Neural cell (in vitro differentiated cells): ENCODE measurements around the gene COPS8. TPM values are rescaled to one million over a fixed set of nuclear protein-coding genes. Genes with fewer than 3 reads are reported as not detected.

Experiments
- H2AFZ ChIP-seq: fragments of 200-600, 300-800 bp; sonication (generic), shearing (Covaris generic); 2 replicates; pipeline ENCODE4 v1.6.0; 2014; ENCODE audit warnings: low read depth, mild to moderate bottlenecking, antibody characterized with exemption, low read length, moderate library complexity
- H3F3A ChIP-seq: fragments of 200-600 bp; shearing (Covaris generic); 2 replicates; pipeline ENCODE4 v1.6.1; 2016; ENCODE audit warnings: mild to moderate bottlenecking, moderate library complexity, mixed read lengths, antibody characterized with exemption, low read length; ENCODE audit not compliant: insufficient read depth, poor library complexity, severe bottlenecking
- H3K27ac ChIP-seq: fragments of 200-600, 300-800 bp; sonication (generic), shearing (Covaris generic); 2 replicates; pipeline ENCODE4 v1.5.1; 2014; ENCODE audit warnings: mild to moderate bottlenecking, low read length, moderate library complexity
- H3K27me3 ChIP-seq: fragments of 300-800, 200-600 bp; sonication (generic), shearing (Covaris generic); 2 replicates; pipeline ENCODE4 v1.6.0; 2014; ENCODE audit warnings: mild to moderate bottlenecking, low read depth, low read length, moderate library complexity; ENCODE audit not compliant: insufficient read depth
- H3K36me3 ChIP-seq: fragments of 300-800, 200-600 bp; sonication (generic), shearing (Covaris generic); 2 replicates; pipeline ENCODE4 v1.5.1; 2014; ENCODE audit warnings: mild to moderate bottlenecking, antibody characterized with exemption, low read length, moderate library complexity; ENCODE audit not compliant: insufficient read depth
- H3K4me2 ChIP-seq: fragments of 300-800, 200-600 bp; sonication (generic), shearing (Covaris generic); 2 replicates; pipeline ENCODE4 v1.6.0; 2014; ENCODE audit warnings: mild to moderate bottlenecking, low read length
- H3K4me3 ChIP-seq: fragments of 300-800, 200-600 bp; sonication (generic), shearing (Covaris generic); 2 replicates; pipeline ENCODE4 v1.5.1; 2014; ENCODE audit warnings: mild to moderate bottlenecking, low read length, moderate library complexity
- H3K79me2 ChIP-seq: fragments of 200-600 bp; shearing (Covaris generic); replicated peaks from 2 replicates; pipeline ENCODE4 v1.6.0; 2014; ENCODE audit warnings: mild to moderate bottlenecking, low read length, moderate library complexity; ENCODE audit not compliant: insufficient read depth
- H3K9ac ChIP-seq: fragments of 300-800, 200-600 bp; sonication (generic), shearing (Covaris generic); 2 replicates; pipeline ENCODE4 v1.6.1; 2016; ENCODE audit warnings: mild to moderate bottlenecking, low read length, mixed read lengths
- H3K9me2 ChIP-seq: fragments of 200-600 bp; shearing (Covaris generic); 2 replicates; pipeline ENCODE4 v1.6.1; 2016; ENCODE audit warnings: mild to moderate bottlenecking, low read length, mixed read lengths; ENCODE audit not compliant: insufficient read depth
- H3K9me3 ChIP-seq: fragments of 200-600, 300-800 bp; sonication (generic), shearing (Covaris generic); 2 replicates; pipeline ENCODE4 v1.6.1; 2016; ENCODE audit warnings: mild to moderate bottlenecking, mixed run types, low read length, moderate library complexity, mixed read lengths
- H4K20me1 ChIP-seq: fragments of 200-600 bp; shearing (Covaris generic); 2 replicates; pipeline ENCODE4 v1.6.1; 2016; ENCODE audit warnings: mild to moderate bottlenecking, mixed run types; ENCODE audit not compliant: insufficient read depth
- CTCF ChIP-seq: fragments of 450-650 bp; IDR thresholded peaks from 2 replicates; pipeline ENCODE4 v1.5.1; 2014; ENCODE audit warnings: antibody characterized with exemption, mild to moderate bottlenecking, moderate library complexity; ENCODE audit not compliant: poor library complexity, severe bottlenecking
- EP300 ChIP-seq: fragments of 450-650 bp; conservative IDR thresholded peaks from 2 replicates; pipeline ENCODE4 v1.6.1; 2014; ENCODE audit warnings: antibody characterized with exemption, mild to moderate bottlenecking, moderate library complexity; ENCODE audit not compliant: poor library complexity, severe bottlenecking
- EZH2 ChIP-seq: fragments of 200-600, 300-800 bp; shearing (Covaris generic), sonication (generic); IDR thresholded peaks from 2 replicates; pipeline ENCODE4 v1.6.1; 2014; ENCODE audit warnings: antibody characterized with exemption, low read length, borderline replicate concordance, mild to moderate bottlenecking; ENCODE audit not compliant: insufficient read depth, poor library complexity, severe bottlenecking
- MXI1 ChIP-seq: fragments of 450-650 bp; conservative IDR thresholded peaks from 2 replicates; pipeline ENCODE4 v1.6.1; 2014; ENCODE audit warnings: antibody characterized with exemption, mild to moderate bottlenecking; ENCODE audit not compliant: poor library complexity, severe bottlenecking
- POLR2AphosphoS5 ChIP-seq: IDR thresholded peaks from 2 replicates; pipeline ENCODE4 v1.6.1; 2012
- RAD21 ChIP-seq: fragments of 450-650 bp; conservative IDR thresholded peaks from 2 replicates; pipeline ENCODE4 v1.6.1; 2014; ENCODE audit warnings: antibody characterized with exemption, mild to moderate bottlenecking, moderate library complexity
- REST ChIP-seq: IDR thresholded peaks from 2 replicates; pipeline ENCODE4 v1.6.1; 2012; ENCODE audit warnings: borderline replicate concordance
- SMC3 ChIP-seq: fragments of 450-650 bp; conservative IDR thresholded peaks from 2 replicates; pipeline ENCODE4 v1.6.1; 2014; ENCODE audit warnings: antibody characterized with exemption, mild to moderate bottlenecking, moderate library complexity; ENCODE audit not compliant: poor library complexity
- TAF1 ChIP-seq: IDR thresholded peaks from 2 replicates; pipeline ENCODE4 v1.6.1; 2012; ENCODE audit warnings: low read depth
- polyA plus RNA-seq: library from polyadenylated mRNA; depleted of rRNA; stranded (reverse); fragments of >200 nt; gene quantifications from 2 replicates; pipeline ENCODE4 v1.2.3, GENCODE V29; 2014

The COPS8 gene
- polyA plus RNA-seq, 1 donor from 2014 or later: 269 TPM

DNA sequence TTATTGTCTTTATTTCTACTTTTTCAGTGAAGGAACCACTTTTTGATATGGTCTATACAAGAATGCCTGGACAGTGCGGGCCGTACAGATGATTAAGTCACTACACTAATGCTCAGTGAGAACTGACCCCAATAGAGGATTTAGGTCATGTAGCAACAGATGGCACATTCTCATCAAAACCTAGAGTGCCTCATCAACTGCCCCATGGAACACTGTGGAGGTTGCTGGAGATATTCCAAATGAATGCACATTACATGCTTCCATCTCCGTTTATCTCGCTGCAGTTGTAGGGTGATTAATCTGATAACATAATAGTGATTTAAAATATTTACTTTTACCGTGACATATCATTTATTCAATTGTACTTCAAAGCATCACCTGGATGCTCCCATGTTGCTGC lies 41.8 kb upstream of the COPS8 start:
- H3K9ac ChIP-seq: no peak overlapping the region
- no peak overlapping the region for H2AFZ ChIP-seq
- H3K4me2 ChIP-seq: no peak overlapping the region
- H3K36me3 ChIP-seq: no peaks in the 10 kb centered on the region
- H4K20me1 ChIP-seq: no peaks in the 10 kb centered on the region
- no peaks in the 10 kb centered on the region for H3K79me2 ChIP-seq
- H3K9me2 ChIP-seq: no peaks in the 10 kb centered on the region
- H3K9me3 ChIP-seq: no peaks in the 10 kb centered on the region
- H3K27me3 ChIP-seq: no peaks in the 10 kb centered on the region
- TF ChIP-seq TAF1 (no peak), EZH2 (no peak), POLR2AphosphoS5 (no peak), EP300 (no peak), REST (no peak), CTCF (no peak), SMC3 (no peak), MXI1 (no peak), RAD21 (no peak)
- no peaks in the 10 kb centered on the region for H3F3A ChIP-seq
- no peak overlapping the region for H3K27ac ChIP-seq
- no peak overlapping the region for H3K4me3 ChIP-seq

GRCh38 chr2:237044281-237044680 lies 41.4 kb upstream of the COPS8 start:
- Histone ChIP-seq H3K27ac (no peak overlapping the region), H3K9me2 (no peaks in the 10 kb centered on the region), H3K4me3 (no peak overlapping the region), H3K79me2 (no peaks in the 10 kb centered on the region), H4K20me1 (no peaks in the 10 kb centered on the region), H3K9me3 (no peaks in the 10 kb centered on the region), H3K4me2 (no peak overlapping the region), H3F3A (no peaks in the 10 kb centered on the region), H3K36me3 (no peaks in the 10 kb centered on the region), H3K9ac (no peak overlapping the region), H2AFZ (no peak overlapping the region), H3K27me3 (no peaks in the 10 kb centered on the region)
- no peak for TF ChIP-seq CTCF
- TF ChIP-seq EZH2: no peak
- no peak for TF ChIP-seq POLR2AphosphoS5
- no peak for TF ChIP-seq MXI1
- no peak for TF ChIP-seq EP300
- no peak for TF ChIP-seq RAD21
- TF ChIP-seq REST: no peak
- no peak for TF ChIP-seq SMC3
- TF ChIP-seq TAF1: no peak
